Inflammatory macrophage treated with lipopolysaccharide for 4 hours (primary cell): ENCODE results near the gene IP6K3.
A peak's percentile ranks its signal among the peaks of the same experiment; 100 is the strongest.

ENCODE experiments used
- DNase-seq: peaks from one replicate; pipeline ENCODE4 v3.0.0-alpha.2; 2020

The IP6K3 gene

GRCh38 chr6:33720998-33721397, 25.7 kb downstream of the IP6K3 start:
- peak; percentile 29 for DNase-seq

- DNase-seq: no peak
Measured at GRCh38 chr6:33719326-33719987, 27.2 kb downstream of the IP6K3 start.

- no peak for DNase-seq
Measured at GRCh38 chr6:33718713-33719112, 28.0 kb downstream of the IP6K3 start.

DNA sequence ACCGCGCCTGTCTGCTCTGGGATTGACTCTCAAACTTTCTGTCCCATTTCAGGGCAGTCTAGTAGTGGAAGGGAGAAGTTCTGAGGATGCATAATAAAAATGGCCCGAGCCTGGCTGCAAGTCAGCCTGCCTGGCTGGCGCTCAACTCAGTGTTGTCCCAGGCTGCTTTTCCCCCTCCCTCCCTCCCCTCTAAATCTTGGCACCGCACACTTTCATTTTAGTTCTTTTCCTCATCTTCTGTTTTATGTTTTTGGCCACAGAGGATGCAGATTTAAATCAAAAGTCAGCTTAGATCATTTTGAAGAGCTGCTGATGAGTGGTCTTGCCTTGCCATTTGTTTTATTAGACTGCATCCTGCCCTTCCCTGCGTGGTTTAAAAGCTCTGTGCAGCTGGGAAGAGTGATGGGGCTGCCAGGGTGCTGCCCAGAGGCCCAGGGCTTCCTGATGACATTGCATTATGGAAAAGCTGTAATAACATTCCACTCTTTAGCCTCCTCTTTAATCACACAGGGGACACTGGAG, 28.7 kb downstream of the IP6K3 start:
- no peak for DNase-seq

- no peak for DNase-seq
Measured at GRCh38 chr6:33716890-33717632, 29.6 kb downstream of the IP6K3 start.

- DNase-seq: no peak
Measured at GRCh38 chr6:33716379-33716778, 30.3 kb downstream of the IP6K3 start.

GRCh38 chr6:33714385-33715040, 32.2 kb downstream of the IP6K3 start:
- no peak for DNase-seq

DNA sequence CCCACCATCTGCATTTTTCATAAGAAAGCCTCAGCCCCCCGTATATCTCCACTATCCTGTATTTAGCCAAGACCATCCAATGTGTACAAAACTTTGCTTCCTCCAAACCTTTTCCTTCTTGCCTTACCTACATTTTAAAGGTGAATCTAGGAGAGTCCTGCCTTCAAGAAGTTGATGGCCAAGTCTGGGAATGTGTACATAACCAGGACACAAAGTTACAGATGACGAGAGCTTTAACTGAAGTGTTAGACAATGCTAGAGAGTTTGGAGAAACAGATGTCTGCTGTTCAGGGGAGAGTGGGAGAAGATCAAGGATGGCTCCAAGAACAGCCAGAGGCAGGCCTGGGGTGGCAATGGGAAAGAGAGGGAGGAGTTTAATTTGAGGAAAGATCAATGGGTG, 32.9 kb downstream of the IP6K3 start:
- no peak for DNase-seq

- no peak for DNase-seq
Measured at GRCh38 chr6:33712914-33713313, 33.8 kb downstream of the IP6K3 start.

DNA sequence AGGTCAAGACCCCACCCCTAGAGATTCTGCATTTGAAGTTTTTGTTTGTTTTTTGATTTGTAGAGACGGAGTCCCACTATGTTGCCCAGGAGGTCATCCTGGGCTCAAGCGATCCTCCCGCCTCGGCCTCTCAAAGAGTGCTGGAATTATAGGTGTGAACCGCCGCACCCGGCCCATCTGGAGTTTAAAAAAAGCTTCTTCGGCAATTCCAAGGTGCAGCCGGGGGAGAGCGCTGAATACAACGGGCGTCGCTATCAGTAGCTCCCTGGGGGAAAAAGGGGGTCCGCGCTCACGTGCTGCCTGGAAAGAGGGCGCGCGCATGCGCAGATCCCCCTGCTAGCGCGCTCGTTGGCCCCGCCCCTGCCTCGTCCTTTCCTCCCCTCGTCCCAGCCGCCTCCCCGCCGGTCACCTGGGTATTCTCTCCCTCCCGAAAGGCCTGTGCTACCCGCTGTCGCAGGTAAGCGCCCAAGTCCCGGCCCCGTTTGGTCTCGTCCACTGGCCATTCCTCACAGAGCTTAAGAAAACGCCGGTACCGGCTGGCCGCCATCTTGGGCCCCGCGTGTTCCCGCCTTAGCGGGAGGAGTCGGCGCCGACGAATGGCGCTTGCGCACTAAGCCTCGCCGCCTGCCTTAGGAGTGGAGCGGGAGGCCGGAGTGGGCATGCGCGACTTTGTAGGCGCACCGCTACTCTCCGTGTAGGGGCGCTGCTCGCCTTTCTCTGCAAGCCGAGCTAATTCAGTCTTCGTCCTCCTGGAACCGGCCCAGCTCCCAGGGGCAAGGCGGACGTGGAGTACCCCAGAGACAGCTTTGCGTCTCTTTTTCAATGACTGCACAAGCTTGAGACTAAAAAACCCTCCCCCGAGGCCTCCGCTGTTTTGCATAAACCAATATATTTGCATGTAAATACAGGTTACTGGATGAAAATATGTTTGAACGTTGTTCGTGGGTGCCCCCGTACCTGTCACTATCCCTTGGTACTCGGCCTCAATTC, 35.3 kb downstream of the IP6K3 start, which contains the start of gene UQCC2:
TSS of gene UQCC2 (minus strand) at position 561 of the 990 bp plus-strand sequence. CDS start at position 547, 14 bp downstream.
- peak; percentile 98 for DNase-seq

DNA sequence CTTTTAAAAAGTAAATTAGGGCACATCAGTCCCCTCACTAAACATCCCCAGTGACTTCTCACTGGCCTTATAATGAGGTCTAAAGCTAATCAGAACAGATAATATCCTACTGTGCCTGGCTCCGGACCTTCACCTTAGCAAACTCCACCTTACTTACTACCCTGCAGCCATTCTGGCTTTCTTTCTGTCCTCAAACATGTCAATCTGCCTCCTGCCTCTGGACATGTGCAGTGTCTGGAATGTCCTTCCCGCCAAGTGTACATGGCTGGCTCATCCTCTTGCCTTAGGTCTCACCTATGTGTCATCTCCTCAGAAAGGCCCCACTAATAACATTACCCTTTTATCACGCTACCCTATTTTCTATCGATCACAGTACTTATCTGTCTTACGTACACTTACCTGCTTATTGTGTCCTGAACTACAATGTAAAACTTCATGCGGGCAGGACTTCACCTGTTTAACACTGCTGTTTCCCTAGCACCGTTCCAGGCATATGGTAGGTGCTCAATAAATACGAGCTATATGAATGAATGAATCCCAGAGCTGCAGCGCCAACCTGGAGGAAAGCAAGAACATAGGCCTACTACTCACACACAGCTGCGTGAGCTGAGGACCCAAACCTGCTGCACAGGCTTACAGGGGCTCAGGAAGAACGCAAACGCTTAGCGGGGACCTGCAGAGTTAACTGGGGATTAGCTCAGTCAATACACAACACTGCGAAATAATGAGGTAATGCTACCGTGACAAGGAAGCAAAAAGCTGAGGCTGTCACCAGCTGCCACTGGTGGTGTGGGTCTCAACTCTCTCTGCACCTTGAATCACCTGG, 36.2 kb downstream of the IP6K3 start:
- DNase-seq: no peak

GRCh38 chr6:33709605-33710295, 37.0 kb downstream of the IP6K3 start:
- no peak for DNase-seq

DNA sequence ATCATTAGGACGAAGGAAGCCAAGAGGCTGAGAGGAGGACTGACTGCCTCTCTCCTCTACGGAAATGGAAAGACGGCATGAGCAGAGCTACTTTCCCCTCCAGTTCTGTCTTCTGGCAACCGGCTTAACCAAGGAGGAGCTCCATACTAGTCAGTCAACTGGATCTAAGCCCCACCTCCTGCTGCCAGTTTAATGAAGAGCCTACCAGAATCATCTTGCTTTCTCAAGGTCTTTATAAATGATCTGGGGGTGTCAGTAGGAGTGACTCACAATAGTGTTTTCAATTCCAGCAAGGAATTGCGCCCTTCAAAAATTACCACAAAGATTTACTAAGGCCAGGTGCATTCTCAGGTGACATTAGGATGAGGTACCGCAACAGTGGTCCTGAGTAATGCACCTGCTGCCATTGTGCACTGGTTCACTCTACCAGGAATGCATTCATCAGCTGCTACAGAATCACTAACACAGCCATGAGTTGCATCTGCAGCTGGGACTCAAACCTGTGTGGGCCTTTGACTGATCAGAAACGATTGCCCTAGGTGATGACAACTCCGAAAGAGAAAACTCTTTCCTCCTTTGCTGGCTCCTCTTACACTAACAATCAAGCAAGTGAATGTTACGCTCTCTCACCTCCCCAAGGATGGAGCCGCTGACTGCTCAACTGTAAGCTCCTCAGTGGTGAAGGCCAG, 38.0 kb downstream of the IP6K3 start:
- DNase-seq: no peak

DNA sequence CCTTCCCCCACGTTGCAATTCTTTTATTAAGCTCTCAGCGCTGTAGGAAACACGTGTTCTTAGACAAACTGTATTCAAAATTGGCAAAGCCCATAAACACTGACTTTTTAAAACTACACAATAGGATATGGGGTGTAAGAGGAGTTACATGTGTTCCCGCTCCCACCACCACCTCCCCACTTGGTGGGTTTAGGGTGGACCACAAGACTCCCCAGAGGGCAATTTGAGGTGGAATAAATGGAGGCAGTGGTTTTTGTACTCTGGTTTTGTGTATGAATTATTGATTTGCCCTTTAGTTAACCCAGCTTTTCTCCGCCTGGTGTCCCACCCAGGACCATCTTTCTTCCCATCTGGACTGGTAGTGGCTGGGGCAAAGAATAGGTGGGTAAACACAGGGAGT, 38.9 kb downstream of the IP6K3 start:
- no peak for DNase-seq

DNA sequence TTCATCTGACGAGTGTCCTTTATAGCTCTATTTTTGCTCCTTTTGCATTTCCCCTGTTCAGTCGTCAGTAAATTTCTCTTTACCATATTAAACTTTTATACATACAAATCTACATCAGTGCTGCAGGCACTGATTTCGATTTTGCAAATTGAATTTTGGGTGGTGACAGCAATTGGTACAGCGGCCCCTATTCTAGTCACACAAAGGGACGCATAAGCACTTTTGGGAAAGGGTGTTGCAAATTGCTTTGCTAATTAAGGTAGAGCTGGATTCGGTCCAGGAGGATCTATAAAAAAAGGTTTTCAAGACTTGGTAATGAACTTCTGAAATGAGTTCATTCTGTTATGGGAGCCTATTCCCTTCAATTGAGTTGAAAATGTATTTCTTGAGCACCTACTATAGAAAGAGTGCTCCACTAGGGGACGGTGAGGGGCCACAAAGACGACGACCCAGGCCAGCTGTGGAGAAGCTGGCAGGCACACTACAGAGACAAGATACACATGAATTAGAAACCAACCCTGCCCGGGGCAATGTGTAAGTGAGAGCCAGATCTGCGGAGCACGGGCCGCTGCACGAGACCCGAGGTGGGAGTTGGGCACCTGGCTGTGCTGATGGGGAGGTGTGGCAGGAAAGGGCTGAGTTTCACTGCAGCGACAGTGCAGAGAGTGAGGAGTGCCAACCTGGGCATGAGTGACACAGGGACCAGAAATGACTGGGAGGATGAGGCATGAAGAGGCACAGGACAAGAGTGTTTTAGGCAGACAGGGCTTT, 40.6 kb downstream of the IP6K3 start:
- DNase-seq: no peak

- no peak for DNase-seq
Measured at GRCh38 chr6:33705268-33705885, 41.3 kb downstream of the IP6K3 start.

DNA sequence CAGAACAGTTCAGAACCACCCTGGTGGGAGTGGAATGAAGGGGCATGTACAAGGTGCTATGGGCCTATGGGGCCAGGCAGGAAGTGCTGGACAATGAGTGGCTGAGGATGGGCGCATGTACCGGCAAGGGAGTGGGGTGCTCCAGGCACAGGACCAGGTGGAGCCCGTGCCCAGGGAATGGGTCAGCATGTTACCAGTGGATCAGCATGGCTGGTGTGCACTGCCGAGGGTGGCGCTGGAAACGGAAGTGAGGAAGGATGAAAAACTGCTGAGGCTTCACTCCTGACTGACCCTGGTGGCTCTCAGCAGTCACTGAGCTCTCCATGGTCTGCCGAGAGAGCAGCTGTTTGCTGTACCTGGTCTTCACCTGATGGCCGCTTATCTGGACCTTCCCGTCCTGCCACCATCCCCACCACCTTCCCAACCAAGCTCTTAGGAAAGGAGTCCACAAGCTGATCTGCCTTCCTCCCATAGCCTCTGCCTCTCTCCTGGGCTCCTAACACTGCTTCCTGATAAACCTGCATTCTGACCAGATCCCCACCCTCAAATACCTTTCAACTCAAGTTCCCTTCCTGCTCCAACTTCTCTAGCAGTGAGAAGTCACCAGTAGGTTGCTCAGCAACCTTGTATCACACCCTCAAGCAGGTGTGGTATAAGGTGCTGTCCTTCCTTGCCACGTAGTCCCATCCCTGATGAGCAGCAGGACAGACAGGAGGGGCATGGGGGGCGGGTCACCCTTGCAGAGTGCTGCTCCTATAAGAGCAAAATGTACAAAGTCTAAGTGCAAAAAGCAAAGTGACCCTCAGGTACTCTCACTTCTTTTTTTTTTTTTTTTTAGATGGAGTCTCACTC, 42.3 kb downstream of the IP6K3 start:
- no peak for DNase-seq
